KOPT-K1 (cell line): Measurements from ENCODE around the gene ADGRF3.
"Not testable (repeated sequence)": the region's sequence is repeated elsewhere in the genome, so short reads cannot be mapped to it uniquely, and the experiment has no call there.

Experiments
- H3K27ac ChIP-seq: fragments of 200-600 bp; sonication (generic); 2 replicates; pipeline ENCODE4 v1.5.1; 2016; ENCODE audit warnings: antibody characterized with exemption, mild to moderate bottlenecking, low read depth, low read length; ENCODE audit not compliant: poor library complexity, severe bottlenecking
- H3K36me3 ChIP-seq: fragments of 200-600 bp; sonication (generic); 2 replicates; pipeline ENCODE4 v1.5.1; 2017; ENCODE audit warnings: antibody characterized with exemption, mild to moderate bottlenecking, low read length, moderate library complexity; ENCODE audit not compliant: insufficient read depth
- H3K9me3 ChIP-seq: fragments of 200-600 bp; sonication (generic); 2 replicates; pipeline ENCODE4 v1.5.1; 2017; ENCODE audit warnings: antibody characterized with exemption, low read length, mild to moderate bottlenecking; ENCODE audit not compliant: insufficient read depth, poor library complexity, severe bottlenecking

Gene ADGRF3

DNA sequence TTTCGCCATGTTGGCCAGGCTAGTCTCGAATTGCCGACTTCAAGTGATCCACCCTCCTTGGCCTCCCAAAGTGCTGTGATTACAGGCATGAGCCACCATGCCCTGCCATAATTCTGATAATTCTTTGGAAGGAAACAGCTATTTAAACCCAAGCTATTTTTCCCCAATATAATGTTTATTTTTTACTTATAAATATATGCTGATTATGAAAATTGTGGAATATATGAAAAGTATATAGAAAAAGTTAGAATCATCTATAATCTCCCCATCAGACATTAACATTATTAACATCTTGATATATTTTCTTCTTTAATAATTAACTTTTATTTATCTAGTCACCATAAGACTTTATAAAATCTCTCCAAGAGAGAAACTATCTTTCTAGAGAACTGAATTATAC is 60.7 kb downstream of the ADGRF3 start:
- Histone ChIP-seq H3K36me3 (peaks cover 74% of the 10 kb centered on the region), H3K27ac (no peak overlapping the region)

DNA sequence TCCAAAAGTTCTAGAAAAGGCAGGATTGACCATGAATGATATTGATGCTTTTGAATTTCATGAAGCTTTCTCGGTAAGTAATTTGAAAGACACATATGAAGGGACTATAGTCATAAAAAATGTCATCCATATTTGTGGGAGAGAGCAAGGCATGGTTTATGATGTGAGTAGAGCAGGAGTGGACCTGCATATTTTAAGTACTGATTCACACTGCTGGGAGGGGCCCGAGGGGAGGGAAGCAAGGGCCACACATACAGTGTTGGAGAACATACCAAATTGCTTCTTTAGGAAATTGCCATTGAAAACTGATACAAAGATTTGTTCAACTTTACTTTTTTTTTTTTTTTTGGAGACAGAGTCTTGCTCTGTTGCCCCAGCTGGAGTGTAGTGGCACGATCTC is 62.5 kb downstream of the ADGRF3 start:
- Histone ChIP-seq H3K36me3 (peaks cover 85% of the 10 kb centered on the region), H3K27ac (no peak overlapping the region), H3K9me3 (no peaks in the 10 kb centered on the region)

More for the DNA sequence above, 60.7 kb downstream of the ADGRF3 start:
- no peaks in the 10 kb centered on the region for H3K9me3 ChIP-seq

DNA sequence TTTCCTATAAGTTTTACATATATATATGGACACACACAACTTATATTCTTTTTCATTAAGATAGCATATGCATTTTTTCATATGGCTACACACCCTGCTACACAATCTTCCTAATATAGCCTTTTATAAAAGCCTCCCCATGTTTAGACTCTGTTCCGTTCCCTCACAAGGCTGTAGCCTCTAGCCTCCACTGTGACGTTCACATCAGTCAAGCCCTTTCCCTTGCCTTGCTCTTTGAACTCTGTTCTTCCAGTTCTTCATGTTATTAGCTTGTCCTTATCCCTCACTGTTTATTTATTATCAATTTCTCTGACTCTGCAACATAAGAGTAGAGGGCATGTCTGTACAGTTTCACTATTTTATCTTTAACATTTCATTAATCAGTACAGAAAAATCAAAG is 63.0 kb downstream of the ADGRF3 start:
- peaks cover 90% of the 10 kb centered on the region for H3K36me3 ChIP-seq
- no peaks in the 10 kb centered on the region for H3K9me3 ChIP-seq
- H3K27ac ChIP-seq = no peak overlapping the region

DNA sequence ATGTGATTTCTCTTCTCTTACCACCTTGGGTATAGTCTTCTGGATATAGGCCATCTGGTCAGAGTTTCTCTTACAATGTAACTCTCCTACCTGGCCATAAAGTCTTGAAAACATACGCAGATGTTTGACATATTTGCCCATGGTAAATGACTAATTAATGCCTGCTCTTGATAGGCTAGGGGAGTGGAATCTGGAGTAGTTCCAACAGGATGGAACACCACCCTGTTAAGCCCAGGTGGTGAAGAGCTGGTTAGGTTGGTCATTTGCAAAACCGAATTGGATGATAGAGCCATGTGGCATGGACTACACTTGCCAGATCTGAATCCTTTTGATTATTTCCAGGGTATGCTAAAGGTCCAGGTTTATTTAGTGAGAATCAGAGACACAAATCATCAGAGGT is 65.4 kb downstream of the ADGRF3 start:
- Histone ChIP-seq H3K9me3 (no peaks in the 10 kb centered on the region), H3K36me3 (peaks cover 91% of the 10 kb centered on the region), H3K27ac (no peak overlapping the region)

DNA sequence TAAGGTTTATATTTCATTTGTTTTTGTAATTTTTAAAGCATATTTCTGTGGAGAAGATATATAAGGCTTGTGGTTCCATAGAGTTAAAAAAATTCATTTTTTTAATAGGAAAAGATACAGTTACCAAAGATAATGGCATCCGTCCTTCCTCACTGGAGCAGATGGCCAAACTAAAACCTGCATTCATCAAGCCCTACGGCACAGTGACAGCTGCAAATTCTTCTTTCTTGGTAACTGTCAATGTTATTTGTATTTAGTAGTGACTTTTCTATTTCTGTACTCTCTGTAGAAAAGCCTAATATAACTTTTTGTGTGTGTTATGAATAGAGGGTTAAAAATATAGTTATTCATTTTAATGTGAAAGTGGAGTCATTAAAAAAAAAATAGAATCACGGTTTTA is 66.7 kb downstream of the ADGRF3 start:
- Histone ChIP-seq H3K27ac (no peak overlapping the region), H3K9me3 (no peaks in the 10 kb centered on the region), H3K36me3 (peaks cover 87% of the 10 kb centered on the region)

DNA sequence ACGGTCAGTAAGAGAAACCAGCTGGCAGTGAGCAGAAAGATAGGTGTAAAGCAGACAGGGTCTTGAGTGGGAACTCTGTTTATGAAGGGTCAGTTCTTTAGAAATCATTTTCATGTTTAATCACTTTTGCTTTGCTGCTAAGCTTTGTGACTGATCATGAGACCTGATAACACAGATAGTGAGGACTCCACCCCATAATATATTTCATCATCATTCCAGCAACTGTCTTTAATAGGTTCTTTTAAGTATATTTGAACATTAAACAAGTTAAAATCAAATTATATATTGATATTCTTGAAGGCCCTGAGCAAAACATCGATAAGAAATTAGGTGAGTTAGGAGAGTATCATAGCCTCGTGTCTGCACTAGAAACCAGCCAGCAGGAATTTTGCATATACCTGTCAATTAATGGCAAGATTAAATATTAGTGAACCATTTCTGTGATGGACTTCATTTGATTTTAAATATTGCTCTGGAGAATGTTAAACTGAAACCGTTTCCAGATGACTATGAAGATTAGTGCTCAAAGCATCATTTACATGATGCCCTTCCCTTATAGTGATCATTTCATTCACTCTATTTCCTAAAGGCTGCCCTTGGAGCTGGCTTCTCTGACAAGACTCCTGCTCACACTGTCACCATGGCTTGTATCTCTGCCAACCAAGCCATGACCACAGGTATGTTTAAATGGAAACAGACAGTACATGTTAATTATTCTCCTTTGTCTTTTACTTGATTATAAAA is 69.9 kb downstream of the ADGRF3 start:
- H3K9me3 ChIP-seq = no peaks in the 10 kb centered on the region
- no peak overlapping the region for H3K27ac ChIP-seq
- peaks cover 67% of the 10 kb centered on the region for H3K36me3 ChIP-seq

DNA sequence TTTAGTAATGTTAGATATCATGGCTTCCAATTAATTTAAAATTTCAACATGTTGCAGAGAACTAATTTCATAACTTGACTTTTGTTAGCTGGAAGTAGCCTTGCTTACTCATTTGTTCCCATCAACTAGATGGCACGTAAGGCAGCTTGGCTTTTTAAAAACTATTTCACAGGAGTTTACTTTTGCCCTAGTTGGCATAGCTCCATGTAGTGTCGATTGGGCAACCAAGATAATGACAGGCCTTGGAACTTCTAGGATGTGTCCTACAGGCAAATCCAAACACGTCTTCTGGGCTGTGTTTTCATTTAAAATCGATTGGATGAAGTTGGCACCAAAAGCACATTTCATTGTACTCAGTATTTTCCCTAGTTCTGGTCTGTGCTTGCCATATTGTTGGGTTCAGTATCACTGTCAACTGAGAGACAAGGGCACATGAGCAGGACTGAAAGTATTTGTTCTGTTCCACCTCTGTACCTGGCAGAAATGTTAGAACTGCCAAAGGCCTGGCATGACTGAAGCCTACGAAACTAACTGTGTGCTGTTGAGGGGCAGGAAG is 72.5 kb downstream of the ADGRF3 start:
- Histone ChIP-seq H3K27ac (no peak overlapping the region), H3K36me3 (peaks cover 41% of the 10 kb centered on the region), H3K9me3 (no peaks in the 10 kb centered on the region)

DNA sequence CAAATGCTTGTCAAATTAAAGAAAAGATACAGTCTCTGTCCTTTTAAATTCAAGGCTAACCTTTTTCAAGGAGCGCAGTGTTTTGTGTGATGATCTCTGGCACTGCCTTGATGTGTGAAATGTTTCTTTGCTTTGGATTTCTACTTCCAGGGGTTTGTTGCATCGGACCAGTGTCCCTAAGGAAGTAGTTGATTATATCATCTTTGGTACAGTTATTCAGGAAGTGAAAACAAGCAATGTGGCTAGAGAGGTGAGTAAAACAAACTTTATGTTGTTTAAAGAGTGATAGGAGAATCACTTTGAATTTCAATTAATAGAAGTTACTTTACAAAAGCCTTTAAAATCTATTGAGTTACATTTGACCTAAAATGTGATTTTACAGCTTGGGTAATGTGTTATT is 73.1 kb downstream of the ADGRF3 start:
- Histone ChIP-seq H3K36me3 (peaks cover 35% of the 10 kb centered on the region), H3K27ac (no peak overlapping the region), H3K9me3 (no peaks in the 10 kb centered on the region)

DNA sequence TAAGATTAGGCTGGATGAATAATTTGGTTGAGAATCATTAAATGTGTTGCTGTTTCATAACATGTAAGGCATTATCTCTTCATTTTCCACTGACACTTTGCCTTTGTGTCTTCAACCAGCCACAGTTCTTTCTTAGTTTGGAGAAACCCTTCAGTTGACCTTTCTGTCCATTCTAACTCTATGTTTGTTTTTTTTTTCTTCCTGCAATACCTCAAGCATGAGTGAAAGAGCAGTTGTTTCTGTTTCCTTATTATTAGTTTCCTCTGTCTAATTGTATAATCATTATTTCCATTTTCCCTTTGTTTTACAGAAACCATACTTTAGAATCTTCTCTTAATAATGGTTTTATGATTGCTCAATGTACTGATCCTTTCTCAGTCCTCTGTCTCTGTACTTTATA is 76.2 kb downstream of the ADGRF3 start:
- no peaks in the 10 kb centered on the region for H3K9me3 ChIP-seq
- H3K27ac ChIP-seq = no peak overlapping the region
- peaks cover 19% of the 10 kb centered on the region; the same call in 1 of the 2 replicates for H3K36me3 ChIP-seq

DNA sequence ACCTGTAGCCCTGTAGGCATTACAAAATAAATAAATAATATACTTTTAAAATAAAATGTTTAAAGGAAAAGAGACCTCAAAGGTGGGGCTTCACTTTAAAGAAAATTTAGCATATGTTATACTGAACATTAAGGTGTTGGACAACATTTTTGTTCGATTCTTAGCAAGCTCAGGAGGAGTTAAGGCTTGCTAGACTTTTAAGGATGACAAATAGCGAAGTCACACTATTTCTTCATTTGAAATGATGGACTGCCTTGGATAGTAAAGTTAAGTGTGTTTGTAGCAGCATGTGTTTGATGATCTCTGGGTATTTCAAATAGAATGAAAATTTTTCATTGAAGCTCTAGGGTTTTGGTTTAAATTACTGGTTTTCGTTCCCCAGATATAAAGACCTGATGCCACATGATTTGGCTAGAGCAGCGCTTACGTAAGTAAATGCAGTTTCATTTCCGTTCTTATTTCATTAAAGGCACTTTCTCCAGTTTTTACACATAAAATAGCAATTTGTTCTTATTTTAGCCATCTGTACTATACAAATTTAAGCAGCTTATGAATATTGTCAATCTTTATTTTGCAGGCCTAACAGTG is 76.9 kb downstream of the ADGRF3 start:
- H3K9me3 ChIP-seq = no peaks in the 10 kb centered on the region
- no peak overlapping the region for H3K27ac ChIP-seq
- peaks cover 14% of the 10 kb centered on the region; the same call in 1 of the 2 replicates for H3K36me3 ChIP-seq

DNA sequence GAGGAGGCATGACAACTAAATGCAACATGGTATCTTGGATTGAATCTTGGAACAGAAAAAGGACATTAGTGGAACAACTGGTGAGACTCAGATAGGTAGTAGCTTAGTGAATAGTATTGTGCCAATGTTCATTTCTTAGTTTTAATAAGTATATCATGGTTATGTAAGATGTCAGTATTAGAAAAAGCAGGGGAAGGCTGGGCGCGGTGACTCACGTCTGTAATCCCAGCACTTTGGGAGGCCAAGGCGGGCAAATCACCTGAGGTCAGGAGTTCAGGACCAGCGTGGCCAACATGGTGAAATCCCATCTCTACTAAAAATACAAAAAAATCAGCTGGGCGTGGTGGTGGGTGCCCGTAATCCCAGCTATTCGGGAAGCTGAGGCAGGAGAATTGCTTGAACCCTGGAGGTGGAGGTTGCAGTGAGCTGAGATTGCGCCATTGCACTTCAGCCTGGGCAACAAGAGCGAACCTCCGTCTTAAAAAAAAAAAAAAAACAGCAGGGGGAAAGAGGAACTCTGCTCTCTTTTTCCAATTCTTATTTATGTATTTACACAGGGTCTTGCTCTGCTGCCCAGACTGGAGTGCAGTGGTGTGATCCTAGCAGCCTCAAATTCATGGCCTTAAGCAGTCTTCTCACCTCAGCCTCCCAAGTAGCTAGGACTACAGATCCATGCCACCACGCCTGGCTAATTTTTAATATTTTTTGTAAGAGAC is 77.8 kb downstream of the ADGRF3 start:
- peaks cover 20% of the 10 kb centered on the region; the same call in 1 of the 2 replicates for H3K36me3 ChIP-seq
- H3K9me3 ChIP-seq, H3K27ac ChIP-seq: not testable (repeated sequence)

DNA sequence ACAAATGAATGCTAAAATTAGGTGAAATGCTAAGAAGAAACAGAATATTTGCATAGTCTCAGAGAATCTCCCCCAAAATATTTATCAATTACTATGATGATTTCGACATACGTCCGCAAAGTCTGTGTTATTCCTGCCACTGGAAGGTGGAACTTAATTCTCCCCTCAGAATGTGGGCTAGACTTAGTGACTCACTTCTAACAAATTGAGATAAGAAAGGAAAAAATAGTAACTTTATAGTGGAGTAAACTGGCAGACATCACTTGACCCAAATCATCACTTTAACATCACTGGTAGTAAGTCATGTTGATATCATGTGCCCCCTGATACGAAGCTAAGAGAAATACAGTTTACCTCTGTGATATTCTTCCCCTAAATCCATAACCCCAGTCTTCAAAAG is 78.4 kb downstream of the ADGRF3 start:
- no peak overlapping the region for H3K27ac ChIP-seq
- peaks cover 26% of the 10 kb centered on the region; the same call in 1 of the 2 replicates for H3K36me3 ChIP-seq
- no peaks in the 10 kb centered on the region for H3K9me3 ChIP-seq

DNA sequence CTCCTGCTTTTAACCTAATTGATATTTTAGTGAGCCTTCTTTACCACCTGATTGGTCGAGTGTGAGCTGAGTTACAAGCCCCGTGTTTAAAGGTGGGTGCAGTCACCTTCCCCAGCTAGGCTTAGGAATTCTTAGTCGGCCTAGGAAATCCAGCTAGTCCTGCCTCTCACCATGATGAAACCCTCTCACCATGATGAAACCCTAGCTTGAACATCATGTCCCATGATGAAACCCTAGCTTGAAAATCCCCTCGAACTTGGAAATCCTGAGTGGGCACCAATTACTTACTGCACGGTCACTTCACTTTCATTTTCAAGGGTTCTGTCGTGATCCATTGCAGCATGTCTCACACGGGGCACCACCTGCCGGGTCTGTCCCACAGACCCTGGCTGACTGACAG is 87.8 kb downstream of the ADGRF3 start:
- peaks cover 44% of the 10 kb centered on the region; the same call in 1 of the 2 replicates for H3K36me3 ChIP-seq
- H3K27ac ChIP-seq = not testable (repeated sequence)

More for the DNA sequence above, 87.8 kb downstream of the ADGRF3 start:
- not testable (repeated sequence) for H3K9me3 ChIP-seq
